ENCODE results near the gene LRRC1.

- TF ChIP-seq EZH2phosphoT487 (IDR thresholded peaks at IDR 0.05; ENCODE audit: borderline replicate concordance, low read length) (no peak), CTCF (conservative IDR thresholded peaks at IDR 0.05; ENCODE audit: low read depth, low read length) (no peak)
These were observed 65.7 kb downstream of the LRRC1 start for GRCh38 chr6:53860511-53860910.

Measured in PC-3 (cell line).